Neural progenitor cell (in vitro differentiated cells): ENCODE results near the gene EPHB2. TPM values are rescaled to one million over a fixed set of nuclear protein-coding genes. Genes with fewer than 3 reads are reported as not detected.
A peak's percentile ranks its signal among the peaks of the same experiment; 100 is the strongest.

Experiments used
- DNase-seq: peaks from one replicate; pipeline ENCODE4 v3.0.0-alpha.2; 2016; ENCODE audit warnings: low spot score
- H2AFZ ChIP-seq: fragments of 200-600 bp; sonication (generic); replicated peaks from 2 replicates; pipeline ENCODE4 v1.6.1; 2016; ENCODE audit warnings: antibody characterized with exemption
- H3F3A ChIP-seq: fragments of 200-600 bp; sonication (generic); 2 replicates; pipeline ENCODE4 v1.6.1; 2016; ENCODE audit warnings: antibody characterized with exemption, low read depth
- H3K27ac ChIP-seq: fragments of 200-600 bp; sonication (generic); 2 replicates; pipeline ENCODE4 v1.5.1; 2016; ENCODE audit warnings: mild to moderate bottlenecking
- H3K27me3 ChIP-seq: fragments of 200-600 bp; sonication (generic); 2 replicates; pipeline ENCODE4 v1.6.1; 2016; ENCODE audit warnings: mild to moderate bottlenecking, moderate library complexity
- H3K36me3 ChIP-seq: fragments of 200-600 bp; sonication (generic); 2 replicates; pipeline ENCODE4 v1.5.1; 2016
- H3K4me1 ChIP-seq: fragments of 200-600 bp; sonication (generic); 2 replicates; pipeline ENCODE4 v1.6.1; 2016; ENCODE audit warnings: mixed run types
- H3K4me2 ChIP-seq: fragments of 200-600 bp; sonication (generic); 2 replicates; pipeline ENCODE4 v1.6.1; 2016
- H3K4me3 ChIP-seq: fragments of 200-600 bp; sonication (generic); 2 replicates; pipeline ENCODE4 v1.5.1; 2016
- H3K79me2 ChIP-seq: fragments of 200-600 bp; sonication (generic); 2 replicates; pipeline ENCODE4 v1.6.1; 2016; ENCODE audit warnings: low read depth
- H3K9ac ChIP-seq: fragments of 200-600 bp; sonication (generic); 2 replicates; pipeline ENCODE4 v1.6.1; 2016
- H3K9me3 ChIP-seq: fragments of 200-600 bp; sonication (generic); 2 replicates; pipeline ENCODE4 v1.5.1; 2016; ENCODE audit warnings: low read depth
- H4K20me1 ChIP-seq: fragments of 200-600 bp; sonication (generic); 2 replicates; pipeline ENCODE4 v1.6.1; 2016; ENCODE audit warnings: low read depth
- H3K27ac Mint-ChIP-seq: 3 replicates; pipeline ENCODE4 v1.8.0; 2021; ENCODE audit warnings: mixed read lengths
- H3K27me3 Mint-ChIP-seq: 2 replicates; pipeline ENCODE4 v1.8.0; 2022; ENCODE audit warnings: low read depth, mild to moderate bottlenecking, inconsistent platforms, moderate library complexity, mixed read lengths; ENCODE audit not compliant: insufficient read depth
- H3K36me3 Mint-ChIP-seq: 3 replicates; pipeline ENCODE4 v1.8.0; 2021; ENCODE audit warnings: mixed read lengths
- H3K4me1 Mint-ChIP-seq: 3 replicates; pipeline ENCODE4 v1.8.0; 2021; ENCODE audit warnings: mixed read lengths
- H3K4me3 Mint-ChIP-seq: 3 replicates; pipeline ENCODE4 v1.8.0; 2021; ENCODE audit warnings: mild to moderate bottlenecking, moderate library complexity, mixed read lengths
- H3K9me3 Mint-ChIP-seq: 3 replicates; pipeline ENCODE4 v1.8.0; 2020; ENCODE audit warnings: mixed read lengths
- EZH2 ChIP-seq: fragments of 200-600 bp; sonication (generic); IDR thresholded peaks from 2 replicates; pipeline ENCODE4 v1.6.1; 2017; ENCODE audit warnings: antibody characterized with exemption, mild to moderate bottlenecking, moderate library complexity
- EZH2phosphoT487 ChIP-seq: fragments of 200-600 bp; sonication (generic); IDR thresholded peaks from 2 replicates; pipeline ENCODE4 v1.6.1; 2017; ENCODE audit warnings: antibody characterized with exemption
- total RNA-seq: library from RNA; depleted of rRNA; stranded (reverse); fragments of >200 nt; gene quantifications from 2 replicates; pipeline ENCODE4 v1.2.3, GENCODE V29; 2015; ENCODE audit warnings: low replicate concordance
- TF ChIP-seq, protein P1 (sequence below): fragments of 200-600 bp; sonication (generic); IDR thresholded peaks from 2 replicates; pipeline ENCODE4 v1.5.1; 2017; ENCODE audit warnings: antibody characterized with exemption, mild to moderate bottlenecking

Gene EPHB2
- total RNA-seq, 1 donor from 2014 or later = 38.3 TPM

DNA sequence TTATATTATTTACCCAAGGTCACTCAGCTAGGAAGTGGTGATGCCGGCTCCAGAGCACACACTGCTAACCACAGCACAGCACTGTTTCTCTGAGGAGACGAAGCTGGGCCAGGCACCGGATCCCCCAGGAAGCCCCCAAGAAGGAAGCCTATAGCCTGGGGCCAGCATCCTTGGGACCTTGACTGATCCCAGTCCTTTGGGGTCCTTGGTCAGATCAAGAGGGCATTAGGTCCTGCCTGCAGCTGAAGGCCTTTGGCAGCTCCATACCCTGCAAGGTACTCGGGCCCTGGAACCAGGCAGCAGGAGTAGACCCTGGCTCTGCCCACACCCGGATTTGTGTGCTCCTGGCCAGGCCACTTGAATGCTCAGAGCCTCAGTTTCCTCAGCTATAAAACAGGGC lies 134.0 kb downstream of the EPHB2 start:
- H3F3A ChIP-seq = peaks cover 4% of the 10 kb centered on the region

DNA sequence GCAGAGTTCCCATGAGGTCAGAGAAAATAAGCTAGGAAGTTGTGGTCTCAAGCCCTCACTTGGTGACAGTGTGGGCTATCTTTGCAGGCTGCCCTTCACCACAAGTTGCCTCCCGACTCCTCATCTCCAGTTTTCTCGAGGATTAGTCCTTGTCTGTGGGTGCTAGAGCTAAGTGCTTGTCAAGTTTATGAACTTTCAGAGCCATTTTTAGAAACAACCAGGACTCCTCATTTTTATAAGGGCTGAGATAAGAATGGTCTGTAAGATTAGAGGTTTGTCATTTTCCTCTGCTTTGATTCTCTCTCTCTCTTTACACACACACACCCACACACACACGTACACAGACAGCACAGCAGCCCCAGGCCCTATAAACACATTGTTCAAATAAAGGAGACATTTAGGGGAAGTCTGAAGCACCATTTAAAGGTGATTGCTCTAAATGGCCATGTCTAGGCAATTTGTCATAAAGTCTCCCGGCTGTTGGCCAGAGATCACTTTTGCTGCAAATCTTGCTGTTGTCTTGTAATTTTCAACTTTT lies 134.8 kb downstream of the EPHB2 start:
- no peak for DNase-seq
- Histone ChIP-seq H3F3A (peaks cover 4% of the 10 kb centered on the region), H3K9ac (no peak overlapping the region), H3K27ac (no peak overlapping the region), H3K4me1 (peaks cover 5% of the 10 kb centered on the region), H3K4me2 (no peak overlapping the region), H3K79me2 (no peaks in the 10 kb centered on the region), H3K36me3 (no peaks in the 10 kb centered on the region), H3K9me3 (no peaks in the 10 kb centered on the region), H3K27me3 (no peaks in the 10 kb centered on the region), H4K20me1 (peaks cover 42% of the 10 kb centered on the region), H2AFZ (no peak overlapping the region), H3K4me3 (no peak overlapping the region)
- H3K27me3 Mint-ChIP-seq = peaks cover 19% of the 10 kb centered on the region
- H3K9me3 Mint-ChIP-seq = no peaks in the 10 kb centered on the region
- H3K4me3 Mint-ChIP-seq = no peak overlapping the region
- H3K4me1 Mint-ChIP-seq = peaks cover 54% of the 10 kb centered on the region
- peak overlapping the region; percentile 1 for H3K27ac Mint-ChIP-seq
- TF ChIP-seq EZH2phosphoT487 (no peak), EZH2 (no peak)
- TF ChIP-seq, protein P1, sequence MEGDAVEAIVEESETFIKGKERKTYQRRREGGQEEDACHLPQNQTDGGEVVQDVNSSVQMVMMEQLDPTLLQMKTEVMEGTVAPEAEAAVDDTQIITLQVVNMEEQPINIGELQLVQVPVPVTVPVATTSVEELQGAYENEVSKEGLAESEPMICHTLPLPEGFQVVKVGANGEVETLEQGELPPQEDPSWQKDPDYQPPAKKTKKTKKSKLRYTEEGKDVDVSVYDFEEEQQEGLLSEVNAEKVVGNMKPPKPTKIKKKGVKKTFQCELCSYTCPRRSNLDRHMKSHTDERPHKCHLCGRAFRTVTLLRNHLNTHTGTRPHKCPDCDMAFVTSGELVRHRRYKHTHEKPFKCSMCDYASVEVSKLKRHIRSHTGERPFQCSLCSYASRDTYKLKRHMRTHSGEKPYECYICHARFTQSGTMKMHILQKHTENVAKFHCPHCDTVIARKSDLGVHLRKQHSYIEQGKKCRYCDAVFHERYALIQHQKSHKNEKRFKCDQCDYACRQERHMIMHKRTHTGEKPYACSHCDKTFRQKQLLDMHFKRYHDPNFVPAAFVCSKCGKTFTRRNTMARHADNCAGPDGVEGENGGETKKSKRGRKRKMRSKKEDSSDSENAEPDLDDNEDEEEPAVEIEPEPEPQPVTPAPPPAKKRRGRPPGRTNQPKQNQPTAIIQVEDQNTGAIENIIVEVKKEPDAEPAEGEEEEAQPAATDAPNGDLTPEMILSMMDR = no peak
- H3K36me3 Mint-ChIP-seq = peaks cover 4% of the 10 kb centered on the region

More for the DNA sequence above, 134.0 kb downstream of the EPHB2 start:
- H3K36me3 Mint-ChIP-seq = peaks cover 4% of the 10 kb centered on the region
- H3K4me3 Mint-ChIP-seq = no peak overlapping the region
- Histone ChIP-seq H2AFZ (no peak overlapping the region), H3K4me2 (no peak overlapping the region), H3K79me2 (no peaks in the 10 kb centered on the region), H3K9ac (no peak overlapping the region), H3K4me1 (peaks cover 5% of the 10 kb centered on the region), H3K9me3 (no peaks in the 10 kb centered on the region), H3K36me3 (no peaks in the 10 kb centered on the region), H3K4me3 (no peak overlapping the region), H3K27ac (no peak overlapping the region), H4K20me1 (peaks cover 39% of the 10 kb centered on the region), H3K27me3 (no peaks in the 10 kb centered on the region)
- no peak overlapping the region for H3K27ac Mint-ChIP-seq
- peaks cover 19% of the 10 kb centered on the region for H3K27me3 Mint-ChIP-seq
- DNase-seq = no peak
- TF ChIP-seq EZH2phosphoT487 = no peak
- H3K4me1 Mint-ChIP-seq = peaks cover 50% of the 10 kb centered on the region
- H3K9me3 Mint-ChIP-seq = no peaks in the 10 kb centered on the region

DNA sequence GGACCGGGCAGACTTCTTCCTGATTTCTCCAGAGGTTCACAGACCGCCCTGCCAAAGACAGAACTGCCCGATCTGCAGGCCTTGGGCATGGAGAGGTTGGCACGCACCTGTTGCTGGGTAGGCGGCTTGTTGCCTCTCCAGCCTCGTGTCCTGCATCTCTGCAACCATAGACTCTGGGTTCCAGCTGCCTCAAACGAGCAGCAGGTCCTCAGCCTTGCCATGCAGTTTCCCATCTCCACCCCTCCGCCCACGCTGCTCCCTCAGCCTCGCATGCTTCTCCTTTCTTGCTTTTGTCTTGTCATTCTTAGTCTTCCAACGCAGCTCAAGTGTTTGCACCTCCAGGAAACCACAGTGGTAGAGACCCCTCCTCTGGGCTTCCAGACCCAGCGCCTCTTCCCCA lies 135.8 kb downstream of the EPHB2 start:
- H3K27me3 Mint-ChIP-seq = peaks cover 20% of the 10 kb centered on the region
- no peak overlapping the region for H3K4me3 Mint-ChIP-seq
- H3K9me3 Mint-ChIP-seq = no peaks in the 10 kb centered on the region

DNA sequence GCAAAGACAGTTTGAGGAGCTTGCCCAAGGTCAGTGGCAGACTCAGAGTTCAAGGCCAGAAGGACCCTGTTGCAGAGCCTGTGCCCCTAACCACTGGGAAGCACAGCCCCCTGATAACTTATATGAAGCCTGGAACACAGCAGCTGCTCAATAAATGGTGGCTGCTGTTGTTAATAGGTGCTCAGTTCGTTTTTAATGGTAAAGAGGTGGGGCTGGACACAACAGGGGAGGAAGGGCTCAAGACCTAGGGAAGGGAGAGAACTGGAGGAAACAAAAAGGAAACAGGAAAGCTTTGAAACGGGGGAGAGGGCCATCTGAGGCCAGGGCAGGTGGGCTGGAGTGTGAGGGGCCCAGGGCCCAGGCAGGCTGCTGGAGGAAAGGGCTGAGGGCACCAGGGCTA lies 136.6 kb downstream of the EPHB2 start:
- H3K4me3 Mint-ChIP-seq = no peak overlapping the region
- no peaks in the 10 kb centered on the region for H3K9me3 Mint-ChIP-seq
- H3K27me3 Mint-ChIP-seq = peaks cover 19% of the 10 kb centered on the region
- Histone ChIP-seq H3K4me2 (no peak overlapping the region), H2AFZ (no peak overlapping the region), H3K4me1 (peaks cover 12% of the 10 kb centered on the region), H3K79me2 (no peaks in the 10 kb centered on the region), H3K36me3 (no peaks in the 10 kb centered on the region), H3K27ac (no peak overlapping the region), H3K27me3 (no peaks in the 10 kb centered on the region), H3K9ac (no peak overlapping the region), H3K9me3 (no peaks in the 10 kb centered on the region), H3K4me3 (no peak overlapping the region), H3F3A (peaks cover 16% of the 10 kb centered on the region), H4K20me1 (peaks cover 57% of the 10 kb centered on the region)
- no peak overlapping the region for H3K27ac Mint-ChIP-seq
- H3K36me3 Mint-ChIP-seq = peaks cover 7% of the 10 kb centered on the region
- DNase-seq = no peak
- peaks cover 57% of the 10 kb centered on the region for H3K4me1 Mint-ChIP-seq
- no peak for TF ChIP-seq EZH2
- TF ChIP-seq, protein P1 = no peak
- TF ChIP-seq EZH2phosphoT487 = no peak

More for the DNA sequence above, 135.8 kb downstream of the EPHB2 start:
- Histone ChIP-seq H3K27ac (no peak overlapping the region), H2AFZ (no peak overlapping the region), H4K20me1 (peaks cover 52% of the 10 kb centered on the region), H3K4me3 (no peak overlapping the region), H3K4me2 (no peak overlapping the region), H3K9me3 (no peaks in the 10 kb centered on the region), H3K36me3 (no peaks in the 10 kb centered on the region), H3F3A (peaks cover 8% of the 10 kb centered on the region), H3K9ac (no peak overlapping the region), H3K27me3 (no peaks in the 10 kb centered on the region), H3K4me1 (peaks cover 5% of the 10 kb centered on the region), H3K79me2 (no peaks in the 10 kb centered on the region)
- DNase-seq = no peak
- Mint-ChIP-seq H3K36me3 (peaks cover 5% of the 10 kb centered on the region), H3K4me1 (peaks cover 55% of the 10 kb centered on the region), H3K27ac (no peak overlapping the region)
- TF ChIP-seq EZH2 (no peak), EZH2phosphoT487 (no peak)
- TF ChIP-seq, protein P1 = no peak
